Measurements from ENCODE around the gene POTEB2.
"Not testable (repeated sequence)": the region's sequence is repeated elsewhere in the genome, so short reads cannot be mapped to it uniquely, and the experiment has no call there.

POTEB2 gene

DNA sequence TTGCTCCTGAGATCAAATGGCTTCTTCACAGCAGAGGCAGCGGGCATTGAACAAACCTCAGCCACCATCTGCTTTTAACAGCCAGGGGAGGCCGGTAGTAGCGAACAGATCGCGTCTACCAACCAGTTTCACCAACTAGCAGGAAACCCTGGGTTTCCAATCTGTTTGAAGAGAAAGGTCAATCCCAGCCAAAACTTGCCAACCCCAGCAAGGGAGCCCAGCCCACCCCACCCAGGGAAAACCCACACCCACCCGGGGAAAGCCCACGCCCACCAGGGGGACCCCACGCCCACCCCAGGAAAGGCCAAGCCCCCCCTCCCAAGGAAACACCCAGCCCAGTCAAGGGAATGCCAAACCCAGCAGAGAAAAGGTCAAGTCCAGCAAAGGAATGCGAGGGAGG, at the start of gene POTEB2:
Gene POTEB2, minus strand, starts transcription at position 101 of the 400 bp plus-strand sequence. Its CDS starts 33 bp downstream, at position 68.
- not testable (repeated sequence) for DNase-seq (ENCODE audit: extremely low read depth in 1 of 2, low read depth in 1 of 2)

DNA sequence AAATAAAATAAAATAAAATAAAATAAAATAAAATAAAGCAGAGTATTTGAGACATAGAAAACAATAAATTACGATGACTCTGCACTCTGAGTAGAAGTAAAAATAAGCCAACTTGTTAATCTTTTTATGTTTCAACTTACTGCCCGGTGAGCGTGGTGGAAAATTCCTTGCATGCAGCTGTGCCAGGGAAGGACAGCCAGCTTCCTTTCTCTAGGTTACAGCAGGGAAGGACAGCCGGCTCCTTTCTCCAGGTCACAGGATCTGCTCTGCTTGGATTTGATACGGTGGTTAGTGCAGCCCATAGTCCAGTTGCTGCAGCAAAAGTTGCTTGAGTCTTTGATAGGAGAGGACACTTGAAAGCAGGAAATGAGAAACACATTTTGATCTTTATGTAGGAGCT, 13.8 kb upstream of the POTEB2 start:
- DNase-seq (ENCODE audit: extremely low read depth in 1 of 2, low read depth in 1 of 2) = not testable (repeated sequence)

DNA sequence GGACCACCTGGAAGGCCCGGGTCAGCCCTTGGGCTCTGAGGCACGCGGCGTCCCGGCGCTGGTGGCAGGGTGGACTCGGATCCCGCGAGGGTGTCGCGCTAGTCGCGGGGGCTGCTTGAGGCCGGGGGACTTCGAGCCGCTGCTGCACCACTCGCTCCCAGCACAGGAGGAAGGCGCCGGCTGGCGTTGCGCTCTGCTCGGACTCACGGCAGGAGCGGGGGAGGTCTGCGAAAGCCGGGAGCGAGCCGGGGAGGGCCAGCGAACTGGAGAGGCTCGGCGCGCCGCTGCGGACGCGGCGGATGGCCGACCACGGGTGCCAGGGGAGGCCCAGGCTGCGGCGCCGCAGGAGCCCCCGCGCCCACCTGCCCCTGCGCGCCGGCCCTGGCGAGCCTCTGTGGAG, 12.3 kb upstream of the POTEB2 start:
- not testable (repeated sequence) for DNase-seq (ENCODE audit: extremely low read depth in 1 of 2, low read depth in 1 of 2)

DNA sequence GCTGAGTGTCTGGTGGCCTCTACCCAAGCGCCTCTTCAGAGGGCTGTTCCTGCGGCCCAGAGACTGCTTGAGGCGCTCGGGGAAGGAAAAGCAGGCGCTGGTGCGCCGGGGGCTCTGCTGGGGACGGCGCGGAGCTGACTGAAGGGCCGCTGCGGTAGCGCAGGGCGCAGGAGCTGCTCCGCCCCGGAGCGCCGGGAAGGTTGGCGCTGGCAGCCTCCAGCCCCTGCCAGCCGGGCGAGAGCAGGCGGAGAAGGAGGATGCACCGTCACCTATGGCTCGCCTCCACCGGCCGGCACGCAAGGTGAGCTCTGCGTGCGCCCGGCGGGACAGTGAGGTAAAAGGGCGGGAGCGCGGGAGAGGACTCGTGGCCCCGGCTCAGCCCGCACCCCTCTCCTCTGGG, 11.7 kb upstream of the POTEB2 start:
- DNase-seq (ENCODE audit: extremely low read depth in 1 of 2, low read depth in 1 of 2) = not testable (repeated sequence)
